ENCODE results near the gene ZNF28. TPM values are rescaled to one million over a fixed set of nuclear protein-coding genes. Genes with fewer than 3 reads are reported as not detected.
A peak's percentile ranks its signal among the peaks of the same experiment; 100 is the strongest.
"Not testable (repeated sequence)": the region's sequence is repeated elsewhere in the genome, so short reads cannot be mapped to it uniquely, and the experiment has no call there.

The ZNF28 gene
- total RNA-seq, 4 donors from 2014 or later, result 6.1 to 25.2 (median 11.1) TPM

DNA sequence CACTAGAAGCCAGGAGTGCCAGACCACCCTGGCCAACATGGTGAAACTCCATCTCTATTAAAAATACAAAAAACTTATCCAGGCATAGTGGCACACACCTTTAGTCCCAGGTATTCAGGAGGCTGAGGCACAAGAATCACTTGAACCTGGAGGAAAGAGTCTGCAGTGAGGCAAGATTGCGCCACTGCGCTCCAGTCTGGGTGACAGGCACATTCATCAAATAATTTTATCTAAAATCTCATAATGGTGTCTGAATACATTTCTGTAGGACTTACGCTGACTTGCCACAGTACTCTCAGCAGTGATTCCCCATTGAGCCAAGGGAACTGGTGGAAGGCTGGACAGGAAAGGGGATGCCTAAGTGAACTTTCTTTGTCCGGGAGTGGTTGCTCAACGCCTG lies 4.3 kb upstream of the ZNF28 start:
- WGBS, 2 donors (ENCODE audit: low coverage in 1 of 2), result 92 to 96% methylated on average over 4 of the region's 5 CpGs
- Histone ChIP-seq H3K27me3 (no peaks in the 10 kb centered on the region), H3K4me1 (peaks cover 0 to 6% (median 0%) of the 10 kb centered on the region in 3 donors), H3K36me3 (no peaks in the 10 kb centered on the region), H3K4me3 (no peak overlapping the region), H3K27ac (no peak overlapping the region), H3K9me3 (no peaks in the 10 kb centered on the region)
- no peak for TF ChIP-seq POLR2AphosphoS5 (IDR thresholded peaks at IDR 0.05)
- TF ChIP-seq EP300 (IDR thresholded peaks at IDR 0.05), result no peak
- TF ChIP-seq CTCF (IDR thresholded peaks at IDR 0.05), result no peak
- TF ChIP-seq POLR2A (IDR thresholded peaks at IDR 0.05), result no peak
- no peak for ATAC-seq

- 86 to 94% methylated on average over 8 to 11 of the region's 12 CpGs for WGBS, 2 donors (ENCODE audit: low coverage in 1 of 2)
- no peaks in the 10 kb centered on the region for H3K9me3 ChIP-seq
Measured at GRCh38 chr19:52823676-52824075, 2.2 kb upstream of the ZNF28 start.

DNA sequence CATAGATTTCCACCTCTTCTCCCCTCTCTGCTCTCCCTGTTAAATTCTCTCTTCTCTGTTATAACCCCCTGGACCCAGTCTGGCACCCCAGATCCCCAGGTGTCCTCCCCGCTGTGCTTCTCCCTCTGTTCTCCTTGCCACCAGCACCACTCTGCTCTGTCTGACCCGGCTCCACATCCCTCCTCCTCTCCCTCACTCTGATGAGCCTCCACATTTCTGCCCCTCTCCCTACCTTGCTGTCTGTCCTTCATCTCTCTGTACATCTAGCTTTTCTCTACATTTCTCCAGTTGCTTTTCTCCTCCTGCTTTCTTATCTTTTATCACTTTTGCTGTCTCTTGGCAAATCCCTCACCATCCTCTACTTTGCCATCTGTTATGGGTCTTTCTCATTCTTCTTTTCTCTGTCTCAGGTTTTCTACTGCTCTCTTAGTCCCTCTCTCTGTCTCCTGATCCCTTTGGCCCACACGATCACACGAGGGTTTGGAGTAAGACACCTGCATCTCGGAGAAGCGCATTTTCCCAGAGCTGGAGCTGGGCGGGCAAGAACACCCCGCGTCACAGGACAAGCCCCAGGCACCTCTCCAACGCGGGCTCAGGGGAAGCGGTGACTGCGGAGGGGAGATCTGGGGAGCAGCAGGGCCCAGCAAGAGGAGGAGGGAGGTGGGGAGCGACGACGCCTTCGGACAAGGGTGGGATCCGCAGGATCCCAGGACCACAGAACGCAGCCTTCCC lies 795 bp downstream of the ZNF28 start:
- peaks cover 0 to 27% of the 10 kb centered on the region in 2 donors for H3K36me3 ChIP-seq
- H3K4me3 ChIP-seq, result peak overlapping the region; percentile 63
- ATAC-seq, result peak; percentile 67
- WGBS, 2 donors (ENCODE audit: low coverage in 1 of 2), result 9 to 11% methylated on average over 6 to 11 of the region's 19 CpGs
- H3K4me1 ChIP-seq, result peaks cover 0 to 13% (median 0%) of the 10 kb centered on the region in 3 donors
- not testable (repeated sequence) for H3K27me3 ChIP-seq, H3K9me3 ChIP-seq
- H3K27ac ChIP-seq, result peak overlapping the region; percentile 19 to 85 (median 73)

More at GRCh38 chr19:52823676-52824075, 2.2 kb upstream of the ZNF28 start:
- H3K27me3 ChIP-seq, result no peaks in the 10 kb centered on the region
- H3K27ac ChIP-seq, result no peak overlapping the region
- TF ChIP-seq POLR2AphosphoS5 (IDR thresholded peaks at IDR 0.05) (no peak), CTCF (IDR thresholded peaks at IDR 0.05) (no peak), POLR2A (IDR thresholded peaks at IDR 0.05) (no peak), EP300 (IDR thresholded peaks at IDR 0.05) (no peak)
- no peak for ATAC-seq
- H3K4me1 ChIP-seq, result peaks cover 0 to 13% (median 0%) of the 10 kb centered on the region in 3 donors
- no peak overlapping the region for H3K4me3 ChIP-seq
- H3K36me3 ChIP-seq, result no peaks in the 10 kb centered on the region

- H3K4me3 ChIP-seq, result no peak overlapping the region
- no peaks in the 10 kb centered on the region for H3K4me1 ChIP-seq
- no peak overlapping the region for H3K27ac ChIP-seq
- H3K9me3 ChIP-seq, result peaks cover 0 to 12% (median 0%) of the 10 kb centered on the region in 3 donors
- no peak for ATAC-seq
- TF ChIP-seq POLR2A (IDR thresholded peaks at IDR 0.05) (no peak), CTCF (IDR thresholded peaks at IDR 0.05) (no peak), EP300 (IDR thresholded peaks at IDR 0.05) (no peak), POLR2AphosphoS5 (IDR thresholded peaks at IDR 0.05) (no peak)
- H3K27me3 ChIP-seq, result no peaks in the 10 kb centered on the region
- H3K36me3 ChIP-seq, result peaks cover 0 to 69% of the 10 kb centered on the region in 2 donors
- 91 to 95% methylated on average over 9 to 13 of the region's 32 CpGs for WGBS, 2 donors (ENCODE audit: low coverage in 1 of 2)
Measured at GRCh38 chr19:52809801-52810200, 11.6 kb downstream of the ZNF28 start.

- WGBS, 2 donors (ENCODE audit: low coverage in 1 of 2), result 93 to 96% methylated on average over 9 of the region's 9 CpGs
- ATAC-seq, H3K4me1 ChIP-seq, H3K27me3 ChIP-seq, H3K27ac ChIP-seq, H3K4me3 ChIP-seq: not testable (repeated sequence)
- H3K9me3 ChIP-seq, result peaks cover 0 to 78% (median 3%) of the 10 kb centered on the region in 3 donors
- peaks cover 13 to 55% of the 10 kb centered on the region in 2 donors for H3K36me3 ChIP-seq
Measured at GRCh38 chr19:52799950-52800640, 21.3 kb downstream of the ZNF28 start.

- TF ChIP-seq POLR2A (IDR thresholded peaks at IDR 0.05), result no peak
- no peak for TF ChIP-seq POLR2AphosphoS5 (IDR thresholded peaks at IDR 0.05)
- no peak for TF ChIP-seq CTCF (IDR thresholded peaks at IDR 0.05)
- TF ChIP-seq EP300 (IDR thresholded peaks at IDR 0.05), result no peak
- Histone ChIP-seq H3K9me3 (no peaks in the 10 kb centered on the region), H3K4me1 (peaks cover 0 to 25% (median 0%) of the 10 kb centered on the region in 3 donors), H3K4me3 (no peak overlapping the region), H3K36me3 (no peaks in the 10 kb centered on the region), H3K27ac (no peak overlapping the region), H3K27me3 (no peaks in the 10 kb centered on the region)
- no peak for ATAC-seq
- 83 to 91% methylated on average over 4 to 5 of the region's 6 CpGs for WGBS, 2 donors (ENCODE audit: low coverage in 1 of 2)
Measured at GRCh38 chr19:52789440-52789839, 32.0 kb downstream of the ZNF28 start.

All from gastroesophageal sphincter (tissue), 4 donors.